ENCODE data around the gene THSD4. TPM values are rescaled to one million over a fixed set of nuclear protein-coding genes. Genes with fewer than 3 reads are reported as not detected.

Gene THSD4
- total RNA-seq, 4 donors from 2014 or later, result 23.0 to 68.5 (median 48.6) TPM

DNA sequence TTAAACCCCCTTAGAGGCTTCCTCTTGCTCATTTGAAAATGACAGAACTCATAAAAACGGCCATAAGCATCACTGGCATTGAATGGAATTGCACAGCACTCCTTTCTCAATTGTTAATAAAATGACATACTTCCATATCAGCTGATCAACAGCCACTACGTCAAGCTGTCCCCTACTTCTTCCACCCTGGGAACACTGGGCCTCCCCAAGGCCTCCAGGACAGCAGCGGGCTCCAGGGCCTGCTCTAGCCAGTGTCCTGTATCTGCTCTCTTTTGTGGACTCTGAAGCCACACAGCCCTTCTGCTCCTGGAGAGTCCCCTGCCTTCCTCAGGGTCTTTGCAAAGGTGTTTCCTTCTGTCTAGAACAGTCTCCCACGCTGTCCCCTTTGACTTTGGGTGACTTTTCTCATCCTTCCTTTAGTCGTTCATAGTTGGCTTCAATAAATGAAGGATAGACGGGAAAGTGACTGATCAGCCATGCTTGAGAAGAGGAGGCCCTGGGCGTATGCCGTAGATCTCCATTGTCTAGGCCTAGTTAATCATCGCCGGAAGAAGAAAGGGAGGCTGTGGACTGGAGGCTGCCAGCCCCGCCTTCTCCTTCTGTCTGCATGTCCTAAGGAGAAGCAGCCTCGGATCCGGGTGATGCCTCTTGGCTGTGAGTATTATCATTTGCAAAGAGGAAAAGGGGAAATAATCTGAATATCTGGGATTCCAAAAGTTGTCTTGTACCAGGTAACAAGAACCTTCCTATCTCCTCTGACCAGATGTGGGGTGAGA lies 4.7 kb upstream of the THSD4 start:
- no peak for TF ChIP-seq POLR2A (IDR thresholded peaks at IDR 0.05)
- TF ChIP-seq, protein P1, sequence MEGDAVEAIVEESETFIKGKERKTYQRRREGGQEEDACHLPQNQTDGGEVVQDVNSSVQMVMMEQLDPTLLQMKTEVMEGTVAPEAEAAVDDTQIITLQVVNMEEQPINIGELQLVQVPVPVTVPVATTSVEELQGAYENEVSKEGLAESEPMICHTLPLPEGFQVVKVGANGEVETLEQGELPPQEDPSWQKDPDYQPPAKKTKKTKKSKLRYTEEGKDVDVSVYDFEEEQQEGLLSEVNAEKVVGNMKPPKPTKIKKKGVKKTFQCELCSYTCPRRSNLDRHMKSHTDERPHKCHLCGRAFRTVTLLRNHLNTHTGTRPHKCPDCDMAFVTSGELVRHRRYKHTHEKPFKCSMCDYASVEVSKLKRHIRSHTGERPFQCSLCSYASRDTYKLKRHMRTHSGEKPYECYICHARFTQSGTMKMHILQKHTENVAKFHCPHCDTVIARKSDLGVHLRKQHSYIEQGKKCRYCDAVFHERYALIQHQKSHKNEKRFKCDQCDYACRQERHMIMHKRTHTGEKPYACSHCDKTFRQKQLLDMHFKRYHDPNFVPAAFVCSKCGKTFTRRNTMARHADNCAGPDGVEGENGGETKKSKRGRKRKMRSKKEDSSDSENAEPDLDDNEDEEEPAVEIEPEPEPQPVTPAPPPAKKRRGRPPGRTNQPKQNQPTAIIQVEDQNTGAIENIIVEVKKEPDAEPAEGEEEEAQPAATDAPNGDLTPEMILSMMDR (IDR thresholded peaks at IDR 0.05), result no peak
- intact Hi-C loops (cut with DNase I), result no loop called here

DNA sequence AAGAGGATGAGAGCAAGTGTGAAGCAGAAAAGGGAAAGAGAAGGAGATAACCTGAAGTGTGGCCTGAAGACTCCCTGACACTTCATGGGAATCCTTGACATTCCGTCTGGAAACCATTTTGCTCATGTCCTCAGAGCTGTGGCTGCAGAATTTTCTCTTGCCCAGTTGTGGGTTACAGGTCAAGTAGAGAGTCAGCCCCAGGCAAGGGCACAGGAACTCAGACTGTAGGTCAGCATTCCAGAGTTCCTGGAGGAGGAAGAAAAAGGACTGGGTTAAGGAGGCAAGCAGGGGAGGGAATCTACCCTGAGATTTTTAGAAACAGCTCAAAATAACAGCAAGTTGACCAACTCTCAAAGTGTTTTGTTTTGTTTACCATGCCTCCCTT lies 4.1 kb upstream of the THSD4 start:
- TF ChIP-seq POLR2A (IDR thresholded peaks at IDR 0.05), result no peak
- TF ChIP-seq, protein P1 (IDR thresholded peaks at IDR 0.05), result no peak
- no peaks in the 10 kb centered on the region for H3K36me3 ChIP-seq
- H3K9me3 ChIP-seq, result no peaks in the 10 kb centered on the region
- H3K4me1 ChIP-seq, result peaks cover 0 to 13% of the 10 kb centered on the region in 2 donors
- H3K4me3 ChIP-seq (replicated peaks in 1 of 3), result no peak overlapping the region
- WGBS, 2 donors, result 90% methylated on average over 1 of the region's 1 CpG
- no peaks in the 10 kb centered on the region for H3K27me3 ChIP-seq
- intact Hi-C loops (cut with DNase I), result no loop called here
- H3K27ac ChIP-seq, result no peak overlapping the region
- DNase-seq, result no peak

More for the DNA sequence above, 4.7 kb upstream of the THSD4 start:
- Histone ChIP-seq H3K27me3 (no peaks in the 10 kb centered on the region), H3K36me3 (no peaks in the 10 kb centered on the region), H3K4me1 (peaks cover 0 to 13% of the 10 kb centered on the region in 2 donors), H3K4me3 (replicated peaks in 1 of 3) (no peak overlapping the region), H3K27ac (no peak overlapping the region), H3K9me3 (no peaks in the 10 kb centered on the region)
- DNase-seq, result no peak
- WGBS, 2 donors, result 94 to 95% methylated on average over 13 of the region's 13 CpGs

DNA sequence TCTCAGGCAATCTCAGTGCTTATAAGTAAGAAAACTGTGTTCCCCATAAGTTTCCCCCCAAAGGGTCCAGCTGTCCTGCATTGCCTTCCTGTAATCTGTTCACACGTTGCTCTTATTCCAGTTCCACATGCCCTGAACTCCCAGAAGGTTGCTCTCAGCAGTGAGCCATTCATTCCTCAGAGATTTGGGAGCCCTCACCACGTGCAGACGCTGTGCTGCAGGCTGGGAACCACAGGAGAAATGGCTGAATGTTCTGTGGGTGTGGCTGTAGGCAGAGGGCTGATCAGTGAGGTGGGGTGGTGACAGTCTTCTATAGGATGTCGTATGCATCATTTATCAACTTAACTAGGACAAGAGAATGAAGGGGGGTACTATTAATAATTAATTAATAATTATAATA lies 3.3 kb upstream of the THSD4 start:
- Histone ChIP-seq H3K27ac (no peak overlapping the region), H3K27me3 (no peaks in the 10 kb centered on the region), H3K4me1 (peaks cover 7 to 19% of the 10 kb centered on the region in 2 donors), H3K36me3 (no peaks in the 10 kb centered on the region), H3K9me3 (no peaks in the 10 kb centered on the region), H3K4me3 (replicated peaks in 1 of 3) (no peak overlapping the region)
- WGBS, 2 donors, result 72 to 75% methylated on average over 4 of the region's 4 CpGs
- DNase-seq, result no peak
- TF ChIP-seq, protein P1 (IDR thresholded peaks at IDR 0.05), result no peak
- intact Hi-C loops (cut with DNase I), result no loop called here

DNA sequence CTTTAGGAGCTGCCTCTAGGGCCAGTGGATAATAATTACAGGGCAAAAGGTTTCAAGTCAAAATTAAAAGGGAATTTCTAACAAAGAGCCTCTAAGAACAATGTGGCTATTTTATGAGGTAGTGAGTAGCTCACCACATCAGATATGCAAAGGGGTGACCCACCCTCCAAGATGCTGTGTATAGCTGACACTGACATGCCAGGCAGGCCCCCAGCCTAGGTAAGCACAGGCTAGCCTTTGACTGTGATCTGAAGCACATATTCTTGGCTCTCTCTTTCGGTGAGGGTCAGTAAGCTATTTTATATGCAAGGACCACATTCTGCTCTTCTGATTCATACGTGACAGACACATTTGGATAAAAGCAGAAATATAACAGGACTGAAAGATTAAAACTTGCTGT lies 2.8 kb upstream of the THSD4 start:
- H3K4me3 ChIP-seq (replicated peaks in 1 of 3), result no peak overlapping the region
- peaks cover 11 to 24% of the 10 kb centered on the region in 2 donors for H3K4me1 ChIP-seq
- H3K27ac ChIP-seq, result no peak overlapping the region
- intact Hi-C loops (cut with DNase I), result no loop called here
- H3K36me3 ChIP-seq, result no peaks in the 10 kb centered on the region
- no peaks in the 10 kb centered on the region for H3K27me3 ChIP-seq
- no peak for TF ChIP-seq POLR2A (IDR thresholded peaks at IDR 0.05)
- TF ChIP-seq, protein P1 (IDR thresholded peaks at IDR 0.05), result no peak
- DNase-seq, result no peak
- WGBS, 2 donors, result 95 to 96% methylated on average over 2 of the region's 2 CpGs
- no peaks in the 10 kb centered on the region for H3K9me3 ChIP-seq

DNA sequence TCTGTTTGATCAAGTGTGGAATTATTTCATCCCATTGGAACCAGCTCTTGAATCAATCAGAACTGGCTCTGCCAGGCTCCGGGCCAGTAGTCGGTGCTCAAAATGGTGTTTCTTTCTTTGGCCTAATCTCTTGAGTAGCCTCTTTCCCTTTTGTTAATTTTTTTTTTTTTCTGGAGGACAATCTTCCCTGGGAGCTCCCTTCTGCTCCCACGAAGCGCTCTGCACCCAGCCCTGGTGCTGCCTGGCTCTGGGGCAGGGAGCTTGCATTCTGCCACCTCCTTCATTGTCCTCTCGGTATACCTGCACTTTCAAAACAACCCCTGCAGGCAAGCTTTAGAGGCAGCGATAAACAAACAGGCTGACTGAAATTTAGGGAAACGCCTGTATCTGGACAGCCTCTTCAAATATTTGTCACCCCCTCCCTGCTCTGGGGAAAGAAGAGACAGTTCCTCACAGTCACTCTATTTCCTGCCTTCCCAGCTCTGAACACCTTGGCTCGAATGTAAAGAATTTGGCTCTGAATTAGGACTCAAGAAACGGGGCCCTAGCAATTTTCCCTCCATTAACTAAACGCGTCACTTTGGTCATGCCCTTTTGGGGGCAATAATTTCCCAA lies 1.1 kb upstream of the THSD4 start:
- Histone ChIP-seq H3K27me3 (no peaks in the 10 kb centered on the region), H3K4me3 (replicated peaks in 1 of 3) (no peak overlapping the region), H3K36me3 (no peaks in the 10 kb centered on the region), H3K4me1 (peaks cover 11 to 38% of the 10 kb centered on the region in 2 donors), H3K27ac (peak overlapping the region; percentile 30 to 85 (median 53)), H3K9me3 (no peaks in the 10 kb centered on the region)
- intact Hi-C loops (cut with DNase I), result no loop called here
- peak; percentile 53 to 64 for DNase-seq
- WGBS, 2 donors, result 43 to 52% methylated on average over 11 of the region's 11 CpGs
- TF ChIP-seq, protein P1 (IDR thresholded peaks at IDR 0.05), result no peak
- TF ChIP-seq POLR2A (IDR thresholded peaks at IDR 0.05), result no peak

All from thyroid gland (tissue), 4 donors.